Measurements from ENCODE around the gene SCN10A. TPM values are rescaled to one million over a fixed set of nuclear protein-coding genes. Genes with fewer than 3 reads are reported as not detected.

Gene SCN10A
- total RNA-seq, 2 donors from 2014 or later = not detected

GRCh38 chr3:38651153-38651789 is 164.7 kb downstream of the SCN10A start:
- Mint-ChIP-seq H3K4me3 (peak overlapping the region in 1 of 2 donors; percentile 17), H3K36me3 (ENCODE audit: insufficient read depth in 2 of 2) (no peaks in the 10 kb centered on the region), H3K9me3 (no peaks in the 10 kb centered on the region), H3K27ac (no peak overlapping the region), H3K4me1 (ENCODE audit: low read depth) (peaks cover 15% of the 10 kb centered on the region), H3K27me3 (ENCODE audit: low read depth) (peaks cover 22% of the 10 kb centered on the region)
- peak; percentile 50 to 53 for ATAC-seq (replicated peaks in 1 of 2)
- peak; percentile 71 to 74 for DNase-seq

GRCh38 chr3:38650248-38650951 is 165.6 kb downstream of the SCN10A start:
- no peaks in the 10 kb centered on the region for H3K9me3 Mint-ChIP-seq
- no peaks in the 10 kb centered on the region for H3K36me3 Mint-ChIP-seq (ENCODE audit: insufficient read depth in 2 of 2)
- no peak overlapping the region for H3K4me3 Mint-ChIP-seq
- H3K4me1 Mint-ChIP-seq (ENCODE audit: low read depth) = peaks cover 9% of the 10 kb centered on the region
- no peak overlapping the region for H3K27ac Mint-ChIP-seq
- H3K27me3 Mint-ChIP-seq (ENCODE audit: low read depth) = peaks cover 15% of the 10 kb centered on the region
- ATAC-seq (replicated peaks in 1 of 2) = no peak
- peak in 1 of 2 donors; percentile 10 for DNase-seq

DNA sequence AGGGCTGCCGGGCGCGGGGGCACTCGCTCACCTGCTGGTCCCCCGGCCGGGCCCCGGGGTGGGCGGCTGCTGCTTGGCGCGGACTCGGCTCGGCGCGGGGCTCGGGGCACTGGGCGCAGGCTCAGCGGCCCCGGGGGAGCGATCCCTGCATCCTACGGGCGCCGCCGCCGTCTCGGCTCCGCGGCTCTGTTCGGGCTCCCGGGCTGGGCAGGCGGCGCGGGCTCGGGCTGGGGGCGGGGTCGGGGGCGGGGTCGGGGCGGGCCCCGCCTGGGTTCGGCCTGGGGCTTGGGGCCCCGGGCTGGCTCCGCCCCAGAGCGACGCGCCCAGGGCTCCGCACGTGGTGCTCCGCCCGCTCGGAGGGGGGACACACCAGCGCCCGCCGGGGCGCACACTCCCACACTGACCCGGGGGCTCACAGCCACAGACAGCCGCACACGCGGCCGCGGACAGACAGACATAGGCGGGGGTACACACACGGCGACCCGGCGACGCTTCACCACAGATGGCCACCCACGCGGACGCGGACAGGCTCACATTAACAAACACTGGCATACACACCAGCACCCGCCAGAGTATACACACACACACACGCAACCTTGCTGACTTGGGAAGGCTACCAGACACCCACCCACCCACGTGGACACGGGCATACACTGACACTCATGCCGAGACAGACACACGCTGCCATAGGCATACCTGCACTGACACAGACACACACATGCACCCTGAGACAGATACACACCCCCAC is 166.3 kb downstream of the SCN10A start, which contains the start of gene SCN5A:
TSS of gene SCN5A (minus strand) at position 188 of the 748 bp plus-strand sequence. CDS start 16,380 bp downstream, outside the sequence.
- no peak within 1 kb of the TSS for H3K27ac Mint-ChIP-seq
- peak; percentile 53 to 57 for DNase-seq
- peak; percentile 87 to 88 for ATAC-seq (replicated peaks in 1 of 2)
- peaks cover 15% of the 10 kb centered on the region for H3K27me3 Mint-ChIP-seq (ENCODE audit: low read depth)
- H3K36me3 Mint-ChIP-seq (ENCODE audit: insufficient read depth in 2 of 2) = no peaks in the 10 kb centered on the region
- H3K4me3 Mint-ChIP-seq = peak within 1 kb of the TSS; percentile 54 to 79
- peaks cover 9% of the 10 kb centered on the region for H3K4me1 Mint-ChIP-seq (ENCODE audit: low read depth)
- H3K9me3 Mint-ChIP-seq = no peaks in the 10 kb centered on the region

GRCh38 chr3:38648659-38649499 is 167.1 kb downstream of the SCN10A start:
- H3K4me3 Mint-ChIP-seq = peak overlapping the region; percentile 54 to 79
- H3K27ac Mint-ChIP-seq = no peak overlapping the region
- peaks cover 9% of the 10 kb centered on the region for H3K4me1 Mint-ChIP-seq (ENCODE audit: low read depth)
- peaks cover 15% of the 10 kb centered on the region for H3K27me3 Mint-ChIP-seq (ENCODE audit: low read depth)
- ATAC-seq (replicated peaks in 1 of 2) = no peak
- no peak for DNase-seq
- no peaks in the 10 kb centered on the region for H3K36me3 Mint-ChIP-seq (ENCODE audit: insufficient read depth in 2 of 2)
- no peaks in the 10 kb centered on the region for H3K9me3 Mint-ChIP-seq

DNA sequence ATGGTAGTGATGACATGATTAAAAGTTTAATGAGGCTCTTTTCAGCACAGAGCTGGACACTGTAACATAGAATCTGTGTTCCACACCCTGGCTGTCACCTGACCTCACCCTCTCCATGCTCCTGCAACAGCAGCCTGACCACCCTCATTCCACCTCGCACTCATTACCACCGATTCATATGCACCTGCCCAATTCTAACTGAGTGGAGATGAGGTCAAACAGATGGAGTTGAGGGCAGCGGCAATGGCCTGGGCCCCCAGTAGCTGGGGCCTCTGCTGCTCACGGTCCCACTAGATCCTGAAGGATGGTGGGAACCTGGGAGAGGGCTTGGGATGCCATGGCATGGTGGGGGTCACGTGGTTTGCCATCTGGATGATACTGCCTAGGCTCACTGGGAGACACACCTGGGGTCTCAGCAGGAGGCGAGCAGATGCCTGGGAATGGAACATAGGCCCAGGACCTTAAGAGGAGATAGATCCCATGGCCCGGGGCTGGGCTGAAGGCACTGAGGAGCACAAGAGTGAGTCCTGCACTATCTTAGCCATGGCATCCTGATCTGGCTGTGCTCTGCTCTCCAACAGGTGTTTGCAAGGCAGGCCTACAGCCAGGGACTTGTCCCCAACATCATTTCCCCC is 167.9 kb downstream of the SCN10A start:
- Mint-ChIP-seq H3K36me3 (ENCODE audit: insufficient read depth in 2 of 2) (no peaks in the 10 kb centered on the region), H3K4me1 (ENCODE audit: low read depth) (peaks cover 5% of the 10 kb centered on the region), H3K27ac (no peak overlapping the region), H3K9me3 (no peaks in the 10 kb centered on the region), H3K27me3 (ENCODE audit: low read depth) (peaks cover 11% of the 10 kb centered on the region), H3K4me3 (peak overlapping the region; percentile 54 to 79)
- DNase-seq (no peak), ATAC-seq (replicated peaks in 1 of 2) (no peak)

DNA sequence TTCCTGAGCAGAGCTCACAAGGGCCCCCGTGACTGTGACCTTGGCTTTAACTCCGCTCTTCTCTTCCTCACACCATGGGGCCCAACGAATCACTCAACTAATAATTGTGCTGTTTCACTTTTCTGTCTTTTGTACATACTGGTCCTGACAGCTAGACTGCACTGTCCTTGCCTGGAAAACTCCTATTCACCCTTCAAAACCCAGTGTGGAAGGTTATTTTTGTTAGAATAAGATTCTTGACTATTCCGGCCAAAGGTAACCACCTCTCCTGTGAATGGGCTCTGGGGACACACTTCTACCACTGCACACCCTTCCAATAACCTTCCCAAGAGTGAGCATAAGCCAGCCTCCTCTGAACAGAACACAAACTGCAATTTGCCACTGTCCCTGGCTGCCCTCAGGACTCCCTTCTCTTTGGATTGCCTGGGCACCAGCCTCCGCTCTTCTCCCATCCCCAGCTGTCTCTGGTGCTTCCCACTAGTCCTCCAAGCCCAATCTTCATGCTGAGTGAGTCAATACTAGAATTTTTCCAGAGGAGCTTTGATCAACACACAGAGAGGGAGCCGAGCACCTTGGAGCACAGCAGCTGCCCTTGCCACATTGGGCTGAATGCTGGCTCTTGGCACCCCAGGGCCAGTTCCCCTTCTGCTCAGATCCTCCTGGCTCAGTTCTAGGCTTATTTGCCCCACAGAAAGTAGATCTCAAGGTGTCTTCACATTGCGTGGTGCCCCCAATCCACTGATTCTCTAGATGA is 168.6 kb downstream of the SCN10A start:
- Mint-ChIP-seq H3K4me3 (no peak overlapping the region), H3K36me3 (ENCODE audit: insufficient read depth in 2 of 2) (no peaks in the 10 kb centered on the region), H3K27me3 (ENCODE audit: low read depth) (peaks cover 4% of the 10 kb centered on the region), H3K27ac (no peak overlapping the region), H3K9me3 (no peaks in the 10 kb centered on the region), H3K4me1 (ENCODE audit: low read depth) (peaks cover 4% of the 10 kb centered on the region)
- no peak for ATAC-seq (replicated peaks in 1 of 2)
- DNase-seq = no peak

Other genes with a start within 250 kb of the SCN10A start
- gene SCN5A, start 166.5 kb downstream of the SCN10A start, total RNA-seq = under 1 TPM in 1 of 2 donors, not detected in 1; 0.05 TPM
- under 1 TPM; 0.22 to 0.44 TPM for gene SCN11A, start 235.7 kb upstream of the SCN10A start, total RNA-seq
- 10 to 100 TPM; 53.3 to 61.0 TPM for gene WDR48, start 235.8 kb upstream of the SCN10A start, total RNA-seq

Data from activated T-cell treated with anti-CD3 and anti-CD28 coated beads, Interleukin-2, amount 50 U/mL, for 72 hours (primary cell).